HG02763 (cell line): ENCODE measurements around the gene CDC42EP4.

Source experiments
- ATAC-seq: cut with Tn5 transposase; IDR thresholded peaks from one replicate; pipeline ENCODE4 v1.9.1; 2021; ENCODE audit warnings: mild to moderate bottlenecking, moderate library complexity; ENCODE audit not compliant: unreplicated experiment

The CDC42EP4 gene

DNA sequence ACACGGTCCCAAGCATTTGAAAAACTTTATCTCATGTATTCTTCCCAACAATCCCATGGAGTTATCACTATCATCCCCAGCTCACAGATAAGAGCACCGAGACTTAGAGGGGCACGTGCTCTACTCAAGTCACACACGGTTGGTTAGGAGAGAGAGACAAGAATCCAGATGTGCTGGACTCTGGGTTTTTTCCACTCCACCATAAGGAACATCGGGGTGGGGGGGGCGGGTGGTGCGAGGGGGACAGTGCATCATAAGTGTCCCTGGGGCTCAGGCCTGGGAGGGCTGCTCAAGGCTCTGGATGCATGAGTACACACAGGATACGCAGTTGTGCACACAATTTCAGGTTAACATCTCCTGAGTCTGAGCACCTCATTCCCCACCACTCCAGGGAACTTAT lies 7.4 kb downstream of the CDC42EP4 start:
- ATAC-seq: no peak

DNA sequence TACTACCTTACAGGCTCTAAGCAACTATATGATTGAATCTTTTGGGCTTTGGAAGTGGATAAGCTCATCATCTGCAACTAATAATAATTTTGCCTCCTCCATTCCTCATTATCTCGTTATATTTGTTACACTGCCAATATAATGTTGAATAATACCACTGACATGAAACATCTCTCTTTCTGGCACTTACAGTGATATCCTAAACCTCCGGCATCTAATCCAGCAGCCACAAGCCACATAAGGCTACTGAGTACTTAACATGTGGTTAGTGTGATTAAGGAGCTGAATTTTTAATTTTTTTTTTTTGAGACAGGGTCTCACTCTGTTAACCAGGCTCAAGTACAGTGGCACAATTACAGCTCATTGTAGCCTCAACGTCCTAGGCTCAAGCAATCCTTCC lies 9.6 kb downstream of the CDC42EP4 start:
- ATAC-seq: no peak

DNA sequence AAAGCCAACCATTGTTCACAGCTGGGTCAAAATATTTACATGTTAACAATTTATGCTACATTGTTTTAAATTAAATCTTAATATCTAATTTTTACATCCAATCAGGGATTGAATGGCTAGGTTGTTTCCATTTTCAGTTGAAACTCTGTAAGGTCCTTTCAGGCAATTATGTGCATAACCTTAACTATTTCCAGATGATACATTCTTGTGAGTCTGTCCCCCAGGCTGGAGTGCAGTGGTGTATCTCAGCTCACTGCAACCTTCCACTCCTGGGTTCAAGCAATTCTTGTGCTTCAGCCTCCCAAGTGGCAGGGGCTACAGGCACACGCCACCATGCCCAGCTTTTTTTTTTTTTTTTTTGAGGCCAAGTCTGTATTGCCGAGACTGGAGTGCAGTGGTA lies 10.4 kb downstream of the CDC42EP4 start:
- ATAC-seq: no peak

GRCh38 chr17:73300392-73300791 lies 11.4 kb downstream of the CDC42EP4 start:
- no peak for ATAC-seq

GRCh38 chr17:73297934-73298861 lies 13.6 kb downstream of the CDC42EP4 start:
- peak; percentile 70 for ATAC-seq

GRCh38 chr17:73293480-73293911 lies 18.3 kb downstream of the CDC42EP4 start:
- no peak for ATAC-seq

DNA sequence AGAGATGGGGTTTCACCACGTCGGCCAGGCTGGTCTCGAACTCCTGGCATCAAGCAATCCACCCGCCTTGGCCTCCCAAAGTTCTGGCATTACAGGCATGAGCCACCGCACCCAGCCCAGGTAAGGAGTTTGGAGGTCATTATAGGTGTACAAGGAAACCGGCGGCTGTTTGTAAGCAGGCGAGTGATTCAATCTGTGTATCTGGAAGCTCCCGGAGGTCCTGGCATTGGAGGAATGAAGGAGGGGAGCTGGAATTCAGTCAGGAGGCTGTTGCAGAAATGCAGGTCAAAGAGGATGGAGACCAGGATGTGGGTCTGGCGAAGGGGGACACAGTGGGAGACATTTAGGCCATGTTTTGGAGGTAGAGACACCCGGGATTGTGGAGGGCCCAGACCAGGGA lies 18.8 kb downstream of the CDC42EP4 start:
- no peak for ATAC-seq

GRCh38 chr17:73292031-73292531 lies 19.7 kb downstream of the CDC42EP4 start:
- ATAC-seq: no peak

DNA sequence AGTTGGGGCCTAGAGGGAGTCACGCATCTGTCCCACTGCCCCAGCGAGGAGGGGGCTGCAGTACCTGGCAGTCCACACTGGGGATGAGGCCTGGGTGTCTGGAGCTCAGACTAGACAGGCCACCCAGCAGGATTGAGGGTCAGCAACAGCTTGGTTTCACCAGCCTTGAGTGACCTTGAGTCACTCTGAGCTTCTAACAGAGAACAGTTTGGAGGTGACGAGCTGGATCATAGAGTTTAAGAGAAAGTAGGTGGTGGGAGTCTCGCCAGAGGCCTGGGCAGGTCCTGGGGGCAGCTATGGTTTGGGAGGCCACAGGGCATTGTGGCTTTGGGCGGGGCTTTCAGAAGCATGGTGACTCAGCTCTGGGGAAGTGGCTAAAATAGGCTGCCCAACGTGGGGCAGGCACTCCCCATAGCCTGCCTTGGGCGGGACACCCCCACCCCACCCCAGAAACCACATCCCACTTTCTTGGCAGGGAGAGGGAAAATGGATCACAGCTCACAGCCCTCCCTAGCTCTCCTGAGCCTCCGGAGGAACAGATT lies 20.5 kb downstream of the CDC42EP4 start:
- peak; percentile 89 for ATAC-seq

- peak; percentile 24 for ATAC-seq
These were observed 21.2 kb downstream of the CDC42EP4 start for GRCh38 chr17:73290399-73291259.

DNA sequence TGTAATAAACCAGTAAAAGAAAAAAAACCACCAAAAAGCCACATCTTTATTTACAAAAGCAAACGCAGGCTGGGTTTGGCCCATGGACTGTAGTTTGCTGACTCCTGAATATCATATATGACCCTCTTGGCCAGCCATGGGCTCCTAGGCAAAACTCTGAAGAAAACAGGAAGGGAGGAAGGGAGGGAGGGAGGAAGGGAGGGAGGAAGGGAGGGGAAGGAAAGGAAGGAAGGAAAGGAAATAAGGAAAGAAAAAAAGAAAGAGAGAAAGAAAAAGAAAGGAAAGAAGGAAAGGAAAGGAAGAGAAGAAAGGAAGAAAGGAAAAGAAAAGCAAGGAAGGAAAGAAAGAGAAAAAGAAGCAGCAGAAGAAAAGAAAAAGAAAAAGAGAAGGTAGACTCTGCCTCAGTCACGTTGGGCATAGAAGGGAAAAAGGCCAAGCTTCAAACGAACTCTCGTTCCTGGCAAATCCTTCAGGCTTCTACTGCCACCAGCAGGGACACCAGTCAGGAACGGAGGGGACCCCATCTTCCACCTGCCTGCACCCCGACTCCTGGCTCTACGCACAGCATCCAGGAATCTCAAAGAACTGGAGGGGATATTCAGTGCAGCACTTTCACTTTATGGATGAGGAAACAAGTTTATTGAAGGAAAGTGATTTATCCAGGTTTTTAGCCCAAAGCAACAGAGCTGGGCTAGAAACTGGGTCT lies 22.1 kb downstream of the CDC42EP4 start:
- no peak for ATAC-seq

- no peak for ATAC-seq
These were observed 23.1 kb downstream of the CDC42EP4 start for GRCh38 chr17:73288534-73289302.

DNA sequence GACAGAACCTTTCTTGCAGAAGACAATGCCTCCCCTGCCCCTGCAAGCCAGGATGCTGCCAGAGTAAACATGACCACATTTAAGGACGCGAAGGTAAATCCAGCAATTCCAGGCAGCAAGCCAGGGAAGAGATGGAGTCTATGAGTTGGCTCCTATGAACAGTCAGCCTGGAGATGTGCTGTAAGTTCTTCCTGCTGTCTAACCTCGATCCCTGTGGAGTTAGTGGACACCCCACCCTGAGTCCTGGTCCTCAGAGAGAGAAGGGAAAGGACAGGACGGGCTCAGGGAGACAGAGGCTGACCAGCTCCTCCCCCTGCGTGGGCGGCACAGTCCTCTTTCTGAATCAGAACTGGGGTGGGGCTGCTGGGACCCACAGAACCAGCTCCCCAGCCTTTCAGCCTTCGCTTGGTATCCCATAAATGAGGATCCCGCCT lies 24.9 kb downstream of the CDC42EP4 start:
- ATAC-seq: no peak

- ATAC-seq: no peak
These were observed 25.6 kb downstream of the CDC42EP4 start for GRCh38 chr17:73285916-73286862.

- ATAC-seq: no peak
These were observed 26.2 kb downstream of the CDC42EP4 start for GRCh38 chr17:73285603-73285908.

- ATAC-seq: no peak
These were observed 26.7 kb downstream of the CDC42EP4 start for GRCh38 chr17:73284906-73285602.

DNA sequence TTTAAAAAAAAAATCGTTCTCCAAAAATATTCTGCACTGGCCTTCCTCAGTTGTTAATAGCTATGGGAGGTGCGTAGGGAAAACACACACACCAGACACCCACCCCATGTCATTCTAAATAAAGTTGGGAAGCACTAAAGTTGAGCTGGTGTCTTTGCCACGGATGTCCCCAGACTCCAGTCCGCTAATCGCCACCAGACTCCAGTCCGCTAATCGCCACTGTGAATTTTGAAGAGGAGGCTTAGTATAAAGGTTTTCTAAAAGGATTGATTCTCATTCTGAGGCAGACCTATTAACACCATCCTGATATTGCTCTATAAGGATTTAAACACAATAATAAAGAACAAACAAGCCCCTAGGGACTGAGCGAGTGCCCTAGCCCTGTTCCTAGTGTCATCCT lies 27.4 kb downstream of the CDC42EP4 start:
- ATAC-seq: no peak

- ATAC-seq: no peak
These were observed 27.9 kb downstream of the CDC42EP4 start for GRCh38 chr17:73283841-73284282.
